Hindlimb muscle (tissue), 1 donor: ENCODE measurements around the gene OR4K13. TPM values are rescaled to one million over a fixed set of nuclear protein-coding genes. Genes with fewer than 3 reads are reported as not detected.

ENCODE experiments used
- DNase-seq: peaks from one replicate; pipeline ENCODE4 v3.0.0-alpha.2; 2013
- polyA plus RNA-seq: library from polyadenylated mRNA; unstranded; fragments of 120-200 nt; gene quantifications from one replicate; pipeline ENCODE4 v1.2.1, GENCODE V29; 2013; ENCODE audit not compliant: insufficient read length

OR4K13 gene, protein sequence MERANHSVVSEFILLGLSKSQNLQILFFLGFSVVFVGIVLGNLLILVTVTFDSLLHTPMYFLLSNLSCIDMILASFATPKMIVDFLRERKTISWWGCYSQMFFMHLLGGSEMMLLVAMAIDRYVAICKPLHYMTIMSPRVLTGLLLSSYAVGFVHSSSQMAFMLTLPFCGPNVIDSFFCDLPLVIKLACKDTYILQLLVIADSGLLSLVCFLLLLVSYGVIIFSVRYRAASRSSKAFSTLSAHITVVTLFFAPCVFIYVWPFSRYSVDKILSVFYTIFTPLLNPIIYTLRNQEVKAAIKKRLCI
- polyA plus RNA-seq = not detected

DNA sequence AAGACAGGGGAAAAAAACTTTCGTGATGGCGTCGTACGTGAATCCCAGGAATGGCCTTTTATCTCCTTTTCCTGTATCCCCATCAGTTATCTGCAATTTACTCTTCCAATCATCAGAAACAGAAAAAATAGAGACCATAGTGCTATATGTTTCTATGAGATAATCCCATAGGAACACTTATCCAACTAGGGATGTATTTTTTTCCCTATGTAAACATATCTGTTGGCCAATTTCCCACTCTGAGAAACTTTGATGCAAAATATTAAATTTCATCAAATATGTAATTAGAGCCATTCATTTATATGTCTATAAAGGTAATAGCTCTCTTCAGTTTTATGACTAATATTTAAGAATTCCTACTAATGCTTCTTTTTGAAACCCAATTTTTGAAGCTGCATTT is at the start of gene OR4K13:
Gene OR4K13 (minus strand): TSS at position 101 of the 400 bp plus-strand sequence. CDS start 1,280 bp downstream, outside the sequence.
- DNase-seq = no peak

DNA sequence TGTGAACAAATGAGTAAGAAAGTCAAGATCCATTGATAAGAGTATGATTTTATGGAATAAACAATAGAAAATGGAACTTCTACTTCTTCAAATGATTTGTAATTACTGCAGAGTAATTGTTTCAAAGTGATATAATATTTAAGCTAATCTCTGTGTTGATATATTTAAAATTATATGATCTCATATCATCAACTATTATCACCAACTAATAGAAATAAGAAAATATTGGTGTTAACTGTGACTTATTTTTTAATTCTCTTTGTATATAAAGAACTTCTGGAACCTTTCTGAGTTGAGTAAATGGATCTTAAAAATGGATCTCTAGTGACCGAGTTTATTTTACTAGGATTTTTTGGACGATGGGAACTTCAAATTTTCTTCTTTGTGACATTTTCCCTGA is 23.9 kb upstream of the OR4K13 start, which contains the start of gene OR4L1:
Gene OR4L1 (plus strand): TSS at position 301 of the 400 bp plus-strand sequence. CDS start 0 bp downstream, at position 301.
- no peak for DNase-seq

DNA sequence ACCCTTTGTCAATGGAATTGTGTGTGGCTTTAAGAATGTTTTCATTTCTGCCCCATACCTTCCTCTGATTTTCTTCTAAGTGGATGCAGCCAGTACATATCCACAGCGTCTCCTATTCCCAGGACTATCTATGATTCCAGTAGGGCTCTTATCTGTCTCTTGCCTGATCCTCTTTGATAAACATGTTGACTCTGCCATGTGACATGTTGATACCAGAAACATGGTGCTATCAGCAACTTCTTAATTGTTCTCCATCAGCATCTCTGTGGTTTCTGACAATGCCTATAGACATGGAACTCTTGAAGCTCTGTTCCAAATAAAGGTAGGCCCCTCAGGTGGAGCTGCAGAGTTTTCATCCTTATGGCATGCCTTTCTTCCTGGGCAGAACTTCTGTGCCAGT is 12.4 kb upstream of the OR4K13 start:
- DNase-seq = no peak

DNA sequence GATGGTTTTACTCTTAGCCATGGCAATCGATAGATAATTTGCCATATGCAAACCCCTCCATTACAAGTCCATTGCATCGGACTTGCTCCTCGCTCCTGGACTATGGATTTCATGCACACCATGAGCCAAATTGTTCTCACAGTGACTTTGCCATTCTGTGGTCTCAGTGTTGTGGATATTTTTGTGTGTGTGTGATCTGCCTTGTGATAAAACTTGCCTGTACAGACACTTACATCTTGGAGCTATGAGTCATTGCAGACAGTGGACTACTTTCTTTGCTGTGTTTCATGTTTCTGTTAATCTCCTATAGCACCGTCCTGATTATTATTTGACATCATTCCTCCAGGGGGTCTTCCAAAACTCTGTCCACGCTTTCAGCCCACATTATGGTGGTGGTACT is 8.4 kb upstream of the OR4K13 start:
- no peak for DNase-seq

DNA sequence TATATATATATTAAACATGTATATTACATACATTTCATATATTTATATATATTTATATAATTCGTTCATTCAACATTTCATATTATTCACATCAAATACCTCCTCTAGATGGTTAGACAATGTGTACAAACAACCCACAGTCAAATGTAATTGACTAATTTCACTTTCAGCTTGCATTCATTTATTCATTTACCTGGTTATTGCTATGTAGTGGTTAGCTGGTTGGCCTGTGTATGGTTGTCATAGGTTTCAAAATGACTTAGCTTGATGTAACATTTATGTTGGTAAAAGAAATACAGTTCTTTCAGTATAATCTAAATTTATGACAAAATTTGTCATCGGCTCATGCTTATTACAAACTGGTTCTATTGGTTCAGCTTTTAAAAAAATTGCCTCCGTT is 389 bp downstream of the OR4K13 start:
- DNase-seq = no peak

DNA sequence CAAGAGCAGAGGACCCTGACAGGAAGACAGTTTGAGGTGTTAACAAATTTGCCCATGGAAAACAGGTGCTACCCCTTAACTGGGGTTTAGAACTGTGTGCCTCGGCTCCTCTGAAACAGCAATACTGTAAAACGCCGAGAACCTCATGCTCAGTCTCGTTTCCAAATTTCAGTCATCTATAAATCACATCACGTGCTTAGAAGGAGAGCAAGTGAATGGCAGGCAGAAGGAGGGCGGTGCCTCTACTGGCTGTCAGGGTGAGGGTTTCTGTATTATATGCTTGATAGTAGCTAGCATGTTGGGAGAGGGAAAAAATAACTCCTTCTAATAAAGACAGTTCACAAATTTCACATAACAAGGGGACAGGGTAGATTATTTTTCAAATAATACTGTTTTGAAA is 4.8 kb downstream of the OR4K13 start:
- no peak for DNase-seq

DNA sequence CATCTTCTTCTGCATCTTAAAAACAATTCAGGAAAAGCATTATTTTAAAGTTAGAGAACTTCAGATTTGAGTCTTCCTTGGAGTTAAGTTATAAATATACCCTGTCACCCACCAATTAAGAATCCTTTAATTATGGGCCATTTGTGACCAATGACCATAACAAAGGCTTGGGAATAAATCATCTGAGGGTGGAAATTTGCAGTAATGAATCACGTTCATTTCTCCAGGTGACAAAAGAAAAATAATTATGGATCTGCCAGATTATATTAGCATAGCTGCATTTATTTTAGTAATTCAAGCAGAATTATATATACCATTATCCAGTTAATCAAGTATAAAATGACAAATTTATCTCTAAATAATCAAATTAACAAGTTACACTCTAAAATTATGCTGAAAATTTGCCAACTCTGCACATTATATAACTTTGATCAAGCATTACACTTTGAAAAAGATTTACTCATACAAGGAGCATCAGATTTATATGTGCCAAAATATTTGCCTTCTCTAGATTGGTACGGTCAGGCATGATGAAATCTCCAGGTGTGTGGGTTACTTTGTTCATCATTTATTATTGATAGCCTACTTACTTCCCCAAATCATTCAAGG is 16.5 kb downstream of the OR4K13 start, which contains the start of gene OR4K14:
Gene OR4K14 (minus strand): TSS at position 51 of the 609 bp plus-strand sequence. CDS start 4,114 bp downstream, outside the sequence.
- no peak for DNase-seq

DNA sequence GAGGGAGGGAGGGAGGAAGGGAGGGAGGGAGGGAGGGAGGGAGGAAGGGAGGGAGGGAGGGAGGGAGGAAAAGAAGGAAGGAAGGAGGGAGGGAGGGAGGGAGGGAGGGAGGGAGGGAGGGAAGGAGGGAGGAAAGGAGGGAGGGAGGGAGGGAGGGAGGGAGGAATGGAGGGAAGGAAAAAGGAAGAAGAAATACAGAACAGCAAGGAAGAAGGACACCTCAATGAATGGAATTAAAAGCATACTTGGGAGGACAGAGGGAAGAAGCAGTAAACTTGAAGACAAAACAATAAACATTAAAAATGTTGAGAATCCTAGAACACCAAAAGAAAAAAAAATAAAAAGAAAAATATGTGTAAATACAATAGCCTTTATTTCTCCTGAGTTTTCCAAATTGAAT is 27.7 kb downstream of the OR4K13 start:
- DNase-seq = no peak

DNA sequence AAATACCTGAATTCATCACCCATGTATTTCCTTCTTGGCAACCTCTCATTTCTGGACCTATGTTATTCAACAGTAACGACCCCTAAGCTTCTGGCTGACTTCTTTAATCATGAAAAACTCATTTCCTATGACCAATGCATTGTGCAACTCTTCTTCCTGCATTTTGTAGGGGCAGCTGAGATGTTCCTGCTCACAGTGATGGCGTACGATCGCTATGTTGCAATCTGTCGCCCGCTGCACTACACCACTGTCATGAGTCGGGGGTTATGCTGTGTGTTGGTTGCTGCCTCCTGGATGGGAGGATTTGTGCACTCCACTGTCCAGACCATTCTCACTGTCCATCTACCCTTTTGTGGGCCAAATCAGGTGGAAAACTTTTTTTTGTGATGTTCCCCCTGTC is 33.5 kb downstream of the OR4K13 start:
- DNase-seq = no peak

DNA sequence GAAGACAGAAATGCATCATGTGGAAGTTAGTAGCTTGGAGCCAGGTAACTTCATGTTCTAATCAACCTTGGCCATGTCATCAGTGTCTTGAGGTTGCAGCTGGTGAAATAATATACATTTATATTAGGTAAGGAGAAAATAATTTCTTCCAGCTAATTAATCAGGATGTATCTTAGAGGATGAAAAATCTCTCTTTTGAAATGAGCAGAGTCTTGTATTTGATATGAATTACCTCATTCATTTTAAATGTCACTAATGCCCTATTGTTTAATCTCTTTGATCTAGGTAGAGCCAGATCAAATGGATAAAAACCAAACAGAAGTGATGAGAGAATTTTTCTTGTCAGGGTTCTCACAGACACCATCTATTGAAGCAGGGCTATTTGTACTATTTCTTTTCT is 34.0 kb downstream of the OR4K13 start, which contains the start of gene OR4Q2:
Gene OR4Q2 (plus strand): TSS at position 301 of the 400 bp plus-strand sequence.
- no peak for DNase-seq

DNA sequence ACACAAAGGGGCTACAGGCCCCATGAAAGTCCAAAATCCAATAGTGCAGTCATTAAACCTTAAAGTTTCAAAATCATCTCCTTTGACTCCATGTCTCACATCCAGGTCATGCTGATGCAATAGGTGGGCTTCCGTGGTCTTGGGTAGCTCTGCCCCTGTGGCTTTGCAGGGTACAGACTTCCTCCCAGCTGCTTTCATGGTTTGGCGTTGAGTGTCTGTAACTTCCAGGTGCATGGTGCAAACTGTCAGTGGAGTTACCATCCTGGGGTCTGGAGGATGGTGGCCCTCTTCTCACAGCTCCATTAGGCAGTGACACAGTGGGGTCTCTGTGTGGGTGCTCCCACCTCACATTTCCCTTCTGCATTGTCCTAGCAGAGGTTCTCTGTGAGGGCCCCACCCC is 42.4 kb downstream of the OR4K13 start:
- no peak for DNase-seq

Other genes starting within 250 kb of the OR4K13 start
- not detected for gene OR4N2, start 232.3 kb downstream of the OR4K13 start, polyA plus RNA-seq
- not detected for gene OR4K2, start 160.9 kb downstream of the OR4K13 start, polyA plus RNA-seq
- gene OR4K5, start 115.4 kb downstream of the OR4K13 start, polyA plus RNA-seq = not detected
- gene OR4K1, start 105.1 kb downstream of the OR4K13 start, polyA plus RNA-seq = not detected
- not detected for gene OR4K15, start 60.4 kb downstream of the OR4K13 start, polyA plus RNA-seq
- gene OR4Q2, start 33.9 kb downstream of the OR4K13 start, polyA plus RNA-seq = not detected
- gene OR4K14, start 16.7 kb downstream of the OR4K13 start, polyA plus RNA-seq = not detected
- not detected for gene OR4L1, start 24.0 kb upstream of the OR4K13 start, polyA plus RNA-seq
- not detected for gene OR4K17, start 74.7 kb upstream of the OR4K13 start, polyA plus RNA-seq
- not detected for gene OR4N5, start 102.8 kb upstream of the OR4K13 start, polyA plus RNA-seq
- gene OR11G2, start 154.9 kb upstream of the OR4K13 start, polyA plus RNA-seq = not detected
- gene OR11H6, start 187.7 kb upstream of the OR4K13 start, polyA plus RNA-seq = not detected
- gene OR11H7, start 192.9 kb upstream of the OR4K13 start, polyA plus RNA-seq = not detected
- not detected for gene OR11H4, start 203.2 kb upstream of the OR4K13 start, polyA plus RNA-seq